Epithelial cell of esophagus (primary cell): Measurements from ENCODE around the gene DYNC1I1.
A peak's percentile ranks its signal among the peaks of the same experiment; 100 is the strongest.

Experiments used
- DNase-seq: peaks from one replicate; pipeline ENCODE4 v3.0.0; 2010; ENCODE audit warnings: low read depth
- H3K4me3 ChIP-seq: 2 replicates; pipeline ENCODE4 v1.5.1; 2011; ENCODE audit warnings: mild to moderate bottlenecking, low read length, control low read depth
- CTCF ChIP-seq: IDR thresholded peaks from 2 replicates; pipeline ENCODE4 v1.5.1; 2011; ENCODE audit warnings: low read depth, mild to moderate bottlenecking, low read length, control low read depth, inconsistent platforms; ENCODE audit not compliant: insufficient read depth; ENCODE audit errors: missing control alignments

DYNC1I1 gene

GRCh38 chr7:95871075-95871848 lies 98.9 kb downstream of the DYNC1I1 start:
- no peak overlapping the region for H3K4me3 ChIP-seq
- TF ChIP-seq CTCF, result peak; percentile 66
- DNase-seq, result peak; percentile 59

GRCh38 chr7:95871896-95872295 lies 99.5 kb downstream of the DYNC1I1 start:
- H3K4me3 ChIP-seq, result no peak overlapping the region
- no peak for TF ChIP-seq CTCF
- DNase-seq, result no peak

GRCh38 chr7:95874129-95874528 lies 101.8 kb downstream of the DYNC1I1 start:
- no peak overlapping the region for H3K4me3 ChIP-seq
- no peak for DNase-seq
- TF ChIP-seq CTCF, result no peak

GRCh38 chr7:95874541-95875265 lies 102.3 kb downstream of the DYNC1I1 start:
- no peak for TF ChIP-seq CTCF
- H3K4me3 ChIP-seq, result no peak overlapping the region
- no peak for DNase-seq

- no peak for TF ChIP-seq CTCF
These were observed 103.2 kb downstream of the DYNC1I1 start for GRCh38 chr7:95875519-95875918.

GRCh38 chr7:95878677-95879076 lies 106.3 kb downstream of the DYNC1I1 start:
- no peak overlapping the region for H3K4me3 ChIP-seq
- TF ChIP-seq CTCF, result no peak
- DNase-seq, result no peak

More at GRCh38 chr7:95875519-95875918, 103.2 kb downstream of the DYNC1I1 start:
- no peak for DNase-seq
- H3K4me3 ChIP-seq, result no peak overlapping the region
